Stimulated activated CD8-positive, alpha-beta memory T cell treated with anti-CD3 and anti-CD28 coated beads, Interleukin-4, amount 100 ng/mL, for 4 hours (primary cell): ENCODE data around the gene C1orf105.
"Not testable (repeated sequence)": the region's sequence is repeated elsewhere in the genome, so short reads cannot be mapped to it uniquely, and the experiment has no call there.

Source experiments
- DNase-seq, 2 donors: peaks; one replicate each; pipeline ENCODE4 v3.0.0-alpha.2; 2020; ENCODE audit warnings: low read depth in 2 of 2, low spot score in 1 of 2

C1orf105 gene

GRCh38 chr1:172486805-172487454 is 66.4 kb downstream of the C1orf105 start:
- DNase-seq, result no peak

- no peak for DNase-seq
Measured at GRCh38 chr1:172487550-172487949, 67.1 kb downstream of the C1orf105 start.

- DNase-seq, result no peak
Measured at GRCh38 chr1:172488393-172488792, 67.9 kb downstream of the C1orf105 start.

- DNase-seq, result no peak
Measured at GRCh38 chr1:172489847-172490246, 69.4 kb downstream of the C1orf105 start.

- DNase-seq, result no peak
Measured at GRCh38 chr1:172492421-172492820, 71.9 kb downstream of the C1orf105 start.

- DNase-seq, result no peak
Measured at GRCh38 chr1:172494166-172494565, 73.7 kb downstream of the C1orf105 start.

GRCh38 chr1:172496127-172496526 is 75.6 kb downstream of the C1orf105 start:
- DNase-seq, result not testable (repeated sequence)

- no peak for DNase-seq
Measured at GRCh38 chr1:172496678-172497077, 76.2 kb downstream of the C1orf105 start.

- no peak for DNase-seq
Measured at GRCh38 chr1:172497230-172497629, 76.7 kb downstream of the C1orf105 start.

GRCh38 chr1:172498857-172499256 is 78.4 kb downstream of the C1orf105 start:
- DNase-seq, result no peak

- DNase-seq, result no peak
Measured at GRCh38 chr1:172499636-172500141, 79.2 kb downstream of the C1orf105 start.

GRCh38 chr1:172500207-172500606 is 79.7 kb downstream of the C1orf105 start:
- no peak for DNase-seq

- DNase-seq, result no peak
Measured at GRCh38 chr1:172507741-172508140, 87.3 kb downstream of the C1orf105 start.

GRCh38 chr1:172510479-172510878 is 90.0 kb downstream of the C1orf105 start:
- DNase-seq, result no peak

- DNase-seq, result no peak
Measured at GRCh38 chr1:172512591-172512990, 92.1 kb downstream of the C1orf105 start.

GRCh38 chr1:172513479-172513878 is 93.0 kb downstream of the C1orf105 start:
- no peak for DNase-seq

- no peak for DNase-seq
Measured at GRCh38 chr1:172514108-172514507, 93.6 kb downstream of the C1orf105 start.

GRCh38 chr1:172515436-172515835 is 95.0 kb downstream of the C1orf105 start:
- DNase-seq, result no peak

GRCh38 chr1:172515927-172516326 is 95.4 kb downstream of the C1orf105 start:
- DNase-seq, result no peak

GRCh38 chr1:172517081-172517480 is 96.6 kb downstream of the C1orf105 start:
- DNase-seq, result no peak

GRCh38 chr1:172517545-172517944 is 97.1 kb downstream of the C1orf105 start:
- DNase-seq, result no peak
